Choroid plexus epithelial cell (primary cell): ENCODE measurements around the gene DNAH2.

Experiments
- DNase-seq: peaks from one replicate; pipeline ENCODE4 v3.0.0-alpha.2; 2010; ENCODE audit warnings: low read depth
- H3K4me3 ChIP-seq: 2 replicates; pipeline ENCODE4 v1.5.1; 2011; ENCODE audit warnings: low read depth, mild to moderate bottlenecking, control low read depth, low read length, moderate library complexity
- TF ChIP-seq, protein P1 (sequence below): conservative IDR thresholded peaks from 2 replicates; pipeline ENCODE4 v1.5.1; 2011; ENCODE audit warnings: low read depth, mild to moderate bottlenecking, control low read depth, inconsistent platforms, low read length, moderate library complexity

The DNAH2 gene

DNA sequence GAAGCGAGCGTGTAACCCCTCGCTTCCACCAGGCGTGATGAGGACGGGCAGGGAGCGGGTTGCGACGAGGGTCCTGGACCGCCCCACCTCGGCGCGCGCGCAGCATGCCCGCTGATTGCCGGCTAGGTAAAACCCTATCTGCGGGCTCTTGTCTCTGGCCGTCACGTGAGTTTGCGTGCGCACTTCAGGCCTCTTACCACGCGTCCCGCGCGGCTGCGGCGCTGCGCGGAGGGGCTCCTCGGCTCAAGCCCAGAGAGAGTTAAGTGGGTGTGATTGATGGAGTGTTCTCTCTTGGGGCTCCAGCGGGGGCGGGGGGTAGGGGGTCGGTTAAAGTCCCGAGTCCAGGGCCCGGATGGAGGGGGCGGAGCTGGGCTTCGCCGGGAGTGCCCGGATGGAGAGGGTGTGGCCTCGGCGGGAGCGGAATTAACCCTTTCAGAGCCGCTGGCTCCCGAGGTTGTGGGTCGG lies 124.4 kb downstream of the DNAH2 start:
- DNase-seq: peak; percentile 90
- H3K4me3 ChIP-seq: peak overlapping the region; percentile 81
- TF ChIP-seq, protein P1, sequence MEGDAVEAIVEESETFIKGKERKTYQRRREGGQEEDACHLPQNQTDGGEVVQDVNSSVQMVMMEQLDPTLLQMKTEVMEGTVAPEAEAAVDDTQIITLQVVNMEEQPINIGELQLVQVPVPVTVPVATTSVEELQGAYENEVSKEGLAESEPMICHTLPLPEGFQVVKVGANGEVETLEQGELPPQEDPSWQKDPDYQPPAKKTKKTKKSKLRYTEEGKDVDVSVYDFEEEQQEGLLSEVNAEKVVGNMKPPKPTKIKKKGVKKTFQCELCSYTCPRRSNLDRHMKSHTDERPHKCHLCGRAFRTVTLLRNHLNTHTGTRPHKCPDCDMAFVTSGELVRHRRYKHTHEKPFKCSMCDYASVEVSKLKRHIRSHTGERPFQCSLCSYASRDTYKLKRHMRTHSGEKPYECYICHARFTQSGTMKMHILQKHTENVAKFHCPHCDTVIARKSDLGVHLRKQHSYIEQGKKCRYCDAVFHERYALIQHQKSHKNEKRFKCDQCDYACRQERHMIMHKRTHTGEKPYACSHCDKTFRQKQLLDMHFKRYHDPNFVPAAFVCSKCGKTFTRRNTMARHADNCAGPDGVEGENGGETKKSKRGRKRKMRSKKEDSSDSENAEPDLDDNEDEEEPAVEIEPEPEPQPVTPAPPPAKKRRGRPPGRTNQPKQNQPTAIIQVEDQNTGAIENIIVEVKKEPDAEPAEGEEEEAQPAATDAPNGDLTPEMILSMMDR: no peak

- DNase-seq: peak; percentile 89
- TF ChIP-seq, protein P1: peak; percentile 6
- H3K4me3 ChIP-seq: peak overlapping the region; percentile 81
Measured at GRCh38 chr17:7842380-7843256, 125.1 kb downstream of the DNAH2 start.

DNA sequence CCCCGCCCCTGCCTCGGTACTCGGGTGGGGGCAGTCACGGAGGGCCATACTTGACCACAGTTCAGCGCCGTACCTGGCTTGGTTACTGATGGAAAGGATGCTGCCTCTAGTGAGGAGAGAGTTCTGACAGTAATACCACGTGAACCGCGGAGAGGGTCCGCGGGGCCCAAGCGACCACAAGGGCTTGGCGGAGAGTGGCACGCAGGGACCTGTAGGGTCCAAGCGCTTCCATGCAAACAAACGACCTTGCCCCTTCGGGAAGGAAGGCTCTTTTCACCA lies 125.7 kb downstream of the DNAH2 start:
- TF ChIP-seq, protein P1: no peak
- no peak for DNase-seq
- peak overlapping the region; percentile 81 for H3K4me3 ChIP-seq

GRCh38 chr17:7843536-7844291 lies 126.2 kb downstream of the DNAH2 start:
- DNase-seq: peak; percentile 94
- peak overlapping the region; percentile 81 for H3K4me3 ChIP-seq
- TF ChIP-seq, protein P1: no peak

DNA sequence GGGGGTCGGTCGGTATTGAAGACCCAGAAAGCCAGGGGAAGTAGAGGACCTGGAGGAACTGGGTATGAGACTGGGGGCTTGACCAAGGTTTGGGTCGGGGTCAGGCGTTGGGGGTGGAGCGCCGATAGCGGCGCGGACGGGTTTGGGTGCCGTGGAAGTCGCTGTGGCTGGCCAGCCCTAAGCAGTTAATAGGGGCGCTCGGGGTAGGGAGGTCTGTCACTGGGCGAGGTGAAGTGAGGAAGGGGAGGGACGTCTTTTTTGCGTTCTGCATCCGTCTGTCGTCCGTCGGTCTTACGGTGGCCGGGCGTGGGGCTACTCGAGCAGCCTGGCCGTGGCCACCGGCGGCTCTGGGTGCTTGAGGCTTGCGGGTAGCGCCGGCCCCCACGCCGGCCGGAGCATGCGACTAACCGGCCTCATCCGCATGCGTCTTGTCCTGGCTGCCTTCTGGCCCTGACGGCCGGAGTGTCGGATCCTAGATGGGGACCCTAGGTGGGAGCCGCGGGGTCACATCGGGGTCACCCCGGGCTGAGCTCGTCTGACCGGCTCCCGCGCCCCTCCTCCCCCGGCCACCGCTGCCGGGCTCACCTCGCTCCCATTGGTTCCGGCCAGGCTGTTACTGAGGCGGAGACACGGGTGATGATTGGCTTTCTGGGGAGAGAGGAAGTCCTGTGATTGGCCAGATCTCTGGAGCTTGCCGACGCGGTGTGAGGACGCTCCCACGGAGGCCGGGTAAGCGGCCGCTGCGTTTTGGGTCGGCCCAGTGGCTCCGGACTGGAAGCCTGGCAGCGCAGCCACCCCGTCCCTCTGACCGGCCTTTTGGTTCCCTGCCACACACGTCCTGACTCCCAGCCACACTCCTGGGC lies 127.0 kb downstream of the DNAH2 start:
- DNase-seq: peak; percentile 97
- TF ChIP-seq, protein P1: no peak
- H3K4me3 ChIP-seq: peak overlapping the region; percentile 81

DNA sequence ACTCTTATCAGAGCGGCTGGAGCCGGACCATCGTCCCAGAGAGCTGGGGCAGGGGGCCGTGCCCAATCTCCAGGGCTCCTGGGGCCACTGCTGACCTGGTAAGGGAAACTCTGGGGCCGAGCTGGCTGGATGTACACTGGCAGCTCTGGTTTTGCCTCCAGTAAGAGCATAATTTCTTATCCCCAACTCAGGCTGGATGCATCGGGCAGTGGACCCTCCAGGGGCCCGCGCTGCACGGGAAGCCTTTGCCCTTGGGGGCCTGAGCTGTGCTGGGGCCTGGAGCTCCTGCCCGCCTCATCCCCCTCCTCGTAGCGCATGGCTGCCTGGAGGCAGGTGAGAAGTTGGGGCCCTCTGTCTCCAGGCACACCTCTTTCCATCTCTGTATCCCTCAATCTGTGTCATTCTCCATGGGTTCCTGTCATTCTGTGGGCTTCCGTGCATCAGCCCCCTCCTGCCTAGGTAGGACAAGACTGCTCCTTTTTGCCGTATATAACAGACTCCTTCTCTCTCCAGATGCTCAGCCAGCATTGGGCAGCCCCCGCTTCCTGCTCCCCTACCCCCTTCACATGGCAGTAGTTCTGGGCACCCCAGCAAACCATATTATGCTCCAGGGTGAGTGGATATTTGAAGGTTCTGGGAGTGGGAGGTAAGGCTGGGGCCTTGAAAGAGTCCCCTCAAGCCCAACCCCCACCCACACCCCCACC lies 128.0 kb downstream of the DNAH2 start:
- H3K4me3 ChIP-seq: peak overlapping the region; percentile 81
- TF ChIP-seq, protein P1: no peak
- DNase-seq: no peak
